Measurements from ENCODE around the gene KLC4.

DNA sequence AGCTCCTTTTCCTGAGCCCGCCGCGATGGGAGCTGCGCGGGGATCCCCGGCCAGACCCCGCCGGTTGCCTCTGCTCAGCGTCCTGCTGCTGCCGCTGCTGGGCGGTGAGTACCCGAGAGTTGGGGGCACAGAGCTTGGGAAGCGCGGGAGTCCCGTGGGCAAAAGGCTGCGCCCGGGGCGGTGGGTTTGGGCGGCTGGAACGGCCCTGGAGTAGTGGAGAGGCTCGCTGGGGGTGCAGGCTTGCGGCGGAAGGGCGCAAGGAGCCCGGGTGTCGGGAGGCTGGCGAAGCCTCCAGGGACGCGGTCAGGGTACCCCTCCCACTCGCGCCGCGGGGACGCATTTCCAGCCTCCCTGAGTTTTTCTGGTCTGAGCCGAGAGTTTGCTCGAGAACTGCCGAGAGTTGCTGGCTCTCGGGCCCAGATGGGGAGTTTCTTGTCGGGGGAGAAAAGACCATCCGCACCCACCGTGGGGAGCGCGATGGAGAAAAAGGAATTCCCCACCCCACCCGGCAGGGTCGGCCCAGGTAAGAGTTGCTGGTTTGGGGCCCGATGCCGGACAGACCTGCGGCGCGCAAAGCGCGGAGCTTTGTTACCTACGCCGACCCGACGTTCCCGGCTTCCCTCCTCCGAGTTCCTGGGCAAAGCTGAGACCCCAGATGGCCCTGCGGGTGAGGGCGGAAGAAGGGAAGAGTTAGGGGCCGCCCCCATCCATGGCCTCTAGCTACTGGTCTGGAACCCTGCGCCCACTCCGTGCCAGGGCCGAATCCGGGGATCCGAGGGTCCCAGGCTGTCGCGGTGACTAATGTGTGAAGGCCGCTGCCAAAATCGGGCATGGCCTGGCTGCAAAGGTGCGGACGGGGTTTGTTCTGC is 17.3 kb downstream of the KLC4 start:
- TF ChIP-seq, protein P1, sequence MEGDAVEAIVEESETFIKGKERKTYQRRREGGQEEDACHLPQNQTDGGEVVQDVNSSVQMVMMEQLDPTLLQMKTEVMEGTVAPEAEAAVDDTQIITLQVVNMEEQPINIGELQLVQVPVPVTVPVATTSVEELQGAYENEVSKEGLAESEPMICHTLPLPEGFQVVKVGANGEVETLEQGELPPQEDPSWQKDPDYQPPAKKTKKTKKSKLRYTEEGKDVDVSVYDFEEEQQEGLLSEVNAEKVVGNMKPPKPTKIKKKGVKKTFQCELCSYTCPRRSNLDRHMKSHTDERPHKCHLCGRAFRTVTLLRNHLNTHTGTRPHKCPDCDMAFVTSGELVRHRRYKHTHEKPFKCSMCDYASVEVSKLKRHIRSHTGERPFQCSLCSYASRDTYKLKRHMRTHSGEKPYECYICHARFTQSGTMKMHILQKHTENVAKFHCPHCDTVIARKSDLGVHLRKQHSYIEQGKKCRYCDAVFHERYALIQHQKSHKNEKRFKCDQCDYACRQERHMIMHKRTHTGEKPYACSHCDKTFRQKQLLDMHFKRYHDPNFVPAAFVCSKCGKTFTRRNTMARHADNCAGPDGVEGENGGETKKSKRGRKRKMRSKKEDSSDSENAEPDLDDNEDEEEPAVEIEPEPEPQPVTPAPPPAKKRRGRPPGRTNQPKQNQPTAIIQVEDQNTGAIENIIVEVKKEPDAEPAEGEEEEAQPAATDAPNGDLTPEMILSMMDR (IDR thresholded peaks at IDR 0.05; ENCODE audit: borderline replicate concordance, extremely low read depth, low read length, poor library complexity, severe bottlenecking) = no peak
- no peak for TF ChIP-seq EZH2 (IDR thresholded peaks at IDR 0.05; ENCODE audit: borderline replicate concordance, low read depth, low read length, severe bottlenecking)
